GM12892 (cell line): ENCODE data around the gene HIGD1C.

Experiments
- POLR2A ChIP-seq: IDR thresholded peaks from 2 replicates; pipeline ENCODE4 v1.6.1; 2011; ENCODE audit warnings: low read depth, low read length, control low read depth
- POLR2AphosphoS5 ChIP-seq: IDR thresholded peaks from 2 replicates; pipeline ENCODE4 v1.6.1; 2011; ENCODE audit warnings: low read depth, low read length, control low read depth

DNA sequence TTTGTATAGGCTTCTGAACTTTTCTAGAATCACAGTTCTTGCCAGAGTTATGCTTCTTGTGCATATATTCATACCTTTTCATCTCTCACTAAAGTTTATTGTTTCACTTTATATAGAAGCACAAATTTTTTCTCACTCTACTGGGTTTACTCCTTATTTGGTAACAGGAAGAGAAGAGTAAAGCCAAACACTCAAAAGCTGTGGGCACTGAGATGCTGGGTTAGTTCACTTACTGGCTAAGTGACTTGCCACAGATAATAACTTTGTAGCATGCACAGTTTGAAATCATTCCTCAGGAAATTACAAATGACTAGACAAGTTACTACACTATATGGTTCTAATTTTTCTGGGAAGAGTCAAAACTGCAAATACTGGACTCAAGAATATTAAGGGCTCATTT lies 7.8 kb downstream of the HIGD1C start:
- TF ChIP-seq POLR2A, result no peak
- no peak for TF ChIP-seq POLR2AphosphoS5
